GM18526 (cell line): ENCODE measurements around the gene CBLC.

ENCODE experiments used
- POLR2A ChIP-seq: IDR thresholded peaks from 3 replicates; pipeline ENCODE4 v1.6.1; 2011; ENCODE audit not compliant: insufficient read length; ENCODE audit errors: extremely low read depth

Gene CBLC

GRCh38 chr19:44744871-44745332 lies 32.8 kb upstream of the CBLC start:
- TF ChIP-seq POLR2A: no peak

- no peak for TF ChIP-seq POLR2A
These were observed 32.3 kb upstream of the CBLC start for GRCh38 chr19:44745341-44745831.

- TF ChIP-seq POLR2A: no peak
These were observed 31.6 kb upstream of the CBLC start for GRCh38 chr19:44745887-44746600.

- TF ChIP-seq POLR2A: no peak
These were observed 31.1 kb upstream of the CBLC start for GRCh38 chr19:44746616-44746945.

GRCh38 chr19:44746946-44747738 lies 30.5 kb upstream of the CBLC start:
- TF ChIP-seq POLR2A: peak; percentile 49

GRCh38 chr19:44747739-44748425 lies 29.8 kb upstream of the CBLC start:
- TF ChIP-seq POLR2A: no peak

GRCh38 chr19:44748426-44749254 lies 29.1 kb upstream of the CBLC start, which contains the start of gene BCL3:
TSS of gene BCL3 (plus strand) at chr19:44748708. CDS start at chr19:44748791, 83 bp downstream.
- peak; percentile 33 for TF ChIP-seq POLR2A

- no peak for TF ChIP-seq POLR2A
These were observed 28.4 kb upstream of the CBLC start for GRCh38 chr19:44749292-44749691.

GRCh38 chr19:44749994-44750393 lies 27.7 kb upstream of the CBLC start:
- TF ChIP-seq POLR2A: no peak

- no peak for TF ChIP-seq POLR2A
These were observed 25.4 kb upstream of the CBLC start for GRCh38 chr19:44752123-44752815.

- no peak for TF ChIP-seq POLR2A
These were observed 24.7 kb upstream of the CBLC start for GRCh38 chr19:44752816-44753625.

GRCh38 chr19:44753626-44753931 lies 24.1 kb upstream of the CBLC start:
- no peak for TF ChIP-seq POLR2A

GRCh38 chr19:44753932-44754749 lies 23.5 kb upstream of the CBLC start:
- TF ChIP-seq POLR2A: peak; percentile 55
